ENCODE data around the gene MGME1. TPM values are rescaled to one million over a fixed set of nuclear protein-coding genes. Genes with fewer than 3 reads are reported as not detected.

The MGME1 gene
- total RNA-seq, 6 experiments from 2014 or later = 12.7 to 19.2 (median 17.9) TPM

DNA sequence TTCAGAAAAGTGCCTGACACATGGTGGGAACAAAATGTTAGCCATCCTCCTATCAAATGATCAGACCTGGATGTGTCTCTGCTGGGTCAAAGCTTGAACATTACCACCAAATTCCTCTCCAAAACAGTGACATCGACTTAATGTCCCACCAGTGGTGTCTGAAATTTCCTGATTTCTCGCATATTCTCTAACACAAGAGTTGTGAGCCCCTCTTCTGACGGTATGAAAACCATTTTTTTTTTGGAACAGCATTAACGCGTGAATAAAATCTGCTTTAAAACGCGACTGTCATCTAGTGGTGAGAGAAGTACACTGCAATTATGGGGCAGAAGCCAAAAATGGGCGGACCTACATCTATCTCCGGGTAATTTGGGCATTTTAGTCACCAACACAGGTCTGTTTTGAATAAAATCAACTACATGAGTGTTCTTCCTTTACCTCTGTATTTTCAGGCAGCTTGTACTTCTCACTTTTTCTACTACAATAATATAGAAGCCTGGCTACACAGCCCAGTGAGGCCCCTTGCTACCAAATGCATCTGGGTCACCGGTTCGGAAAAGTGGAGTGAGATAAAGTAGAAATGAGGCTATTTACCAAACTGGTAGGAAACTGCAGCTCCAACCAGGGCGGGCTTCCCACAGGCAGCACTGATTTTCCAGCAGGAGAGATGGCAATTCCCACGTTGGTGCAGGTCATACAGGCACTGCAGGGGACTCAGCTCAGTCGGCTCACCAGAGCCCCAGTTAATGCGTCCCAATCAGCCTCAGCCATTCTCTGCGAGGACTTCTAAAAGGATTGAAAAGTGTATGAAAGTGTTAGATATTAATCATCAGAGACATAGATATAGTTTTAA lies 27.4 kb downstream of the MGME1 start:
- Mint-ChIP-seq H3K9me3 (no peaks in the 10 kb centered on the region), H3K4me1 (ENCODE audit: low read depth) (peaks cover 22% of the 10 kb centered on the region), H3K4me3 (peak overlapping the region; percentile 65; the same call in 1 of the 2 replicates), H3K36me3 (ENCODE audit: low read depth) (no peaks in the 10 kb centered on the region), H3K27me3 (ENCODE audit: insufficient read depth) (peaks cover 2% of the 10 kb centered on the region), H3K27ac (no peak overlapping the region)
- peak; percentile 60 for DNase-seq
- TF ChIP-seq, protein P1, sequence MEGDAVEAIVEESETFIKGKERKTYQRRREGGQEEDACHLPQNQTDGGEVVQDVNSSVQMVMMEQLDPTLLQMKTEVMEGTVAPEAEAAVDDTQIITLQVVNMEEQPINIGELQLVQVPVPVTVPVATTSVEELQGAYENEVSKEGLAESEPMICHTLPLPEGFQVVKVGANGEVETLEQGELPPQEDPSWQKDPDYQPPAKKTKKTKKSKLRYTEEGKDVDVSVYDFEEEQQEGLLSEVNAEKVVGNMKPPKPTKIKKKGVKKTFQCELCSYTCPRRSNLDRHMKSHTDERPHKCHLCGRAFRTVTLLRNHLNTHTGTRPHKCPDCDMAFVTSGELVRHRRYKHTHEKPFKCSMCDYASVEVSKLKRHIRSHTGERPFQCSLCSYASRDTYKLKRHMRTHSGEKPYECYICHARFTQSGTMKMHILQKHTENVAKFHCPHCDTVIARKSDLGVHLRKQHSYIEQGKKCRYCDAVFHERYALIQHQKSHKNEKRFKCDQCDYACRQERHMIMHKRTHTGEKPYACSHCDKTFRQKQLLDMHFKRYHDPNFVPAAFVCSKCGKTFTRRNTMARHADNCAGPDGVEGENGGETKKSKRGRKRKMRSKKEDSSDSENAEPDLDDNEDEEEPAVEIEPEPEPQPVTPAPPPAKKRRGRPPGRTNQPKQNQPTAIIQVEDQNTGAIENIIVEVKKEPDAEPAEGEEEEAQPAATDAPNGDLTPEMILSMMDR (IDR thresholded peaks at IDR 0.05) = peak; percentile 97

DNA sequence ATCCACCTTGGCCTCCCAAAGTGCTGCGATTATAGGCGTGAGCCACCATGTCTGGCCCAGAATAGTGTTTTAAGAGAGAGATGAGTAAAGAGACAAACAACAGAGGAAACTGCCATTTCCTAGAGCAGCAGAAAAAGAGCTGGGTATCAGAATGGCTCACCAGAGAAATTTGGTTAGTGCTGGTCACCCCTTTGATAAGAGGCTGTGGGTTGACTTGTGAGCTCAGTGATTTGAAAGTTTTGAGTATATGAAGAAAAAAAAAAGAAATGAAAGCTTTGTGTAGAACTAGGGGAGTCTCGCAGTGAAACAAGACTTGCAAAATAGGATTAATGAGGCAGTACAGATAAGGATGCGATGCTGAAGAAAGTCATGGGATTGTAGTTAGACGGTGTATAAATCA lies 29.6 kb downstream of the MGME1 start:
- peaks cover 16% of the 10 kb centered on the region for H3K4me1 Mint-ChIP-seq (ENCODE audit: low read depth)
- H3K27me3 Mint-ChIP-seq (ENCODE audit: insufficient read depth) = peaks cover 2% of the 10 kb centered on the region
- no peak for DNase-seq
- no peaks in the 10 kb centered on the region for H3K9me3 Mint-ChIP-seq
- no peaks in the 10 kb centered on the region for H3K36me3 Mint-ChIP-seq (ENCODE audit: low read depth)
- H3K4me3 Mint-ChIP-seq = no peak overlapping the region
- H3K27ac Mint-ChIP-seq = no peak overlapping the region
- TF ChIP-seq, protein P1 (IDR thresholded peaks at IDR 0.05) = no peak

DNA sequence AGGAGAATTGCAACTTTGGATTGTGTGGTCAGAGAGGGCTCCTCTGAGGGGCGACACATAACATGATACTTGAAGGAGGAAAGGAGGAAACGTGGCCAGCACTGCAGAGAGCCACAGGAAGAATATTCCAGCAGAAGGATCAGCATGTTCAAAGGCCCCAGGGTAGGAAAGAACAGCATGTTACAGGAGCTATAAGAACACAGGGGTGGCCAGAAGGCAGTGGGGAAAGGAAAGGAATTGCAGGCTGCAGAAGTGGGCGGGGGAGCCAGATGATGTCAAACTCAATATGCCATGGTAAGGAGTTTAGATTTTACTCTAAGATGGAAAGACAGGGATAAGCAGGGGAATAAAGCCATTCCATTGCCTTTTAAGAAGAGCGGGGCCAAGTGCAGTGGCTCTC lies 30.7 kb downstream of the MGME1 start:
- H3K27ac Mint-ChIP-seq = no peak overlapping the region
- no peaks in the 10 kb centered on the region for H3K9me3 Mint-ChIP-seq
- no peak for DNase-seq
- no peak overlapping the region for H3K4me3 Mint-ChIP-seq
- H3K36me3 Mint-ChIP-seq (ENCODE audit: low read depth) = no peaks in the 10 kb centered on the region
- peaks cover 16% of the 10 kb centered on the region for H3K4me1 Mint-ChIP-seq (ENCODE audit: low read depth)
- TF ChIP-seq, protein P1 (IDR thresholded peaks at IDR 0.05) = no peak
- H3K27me3 Mint-ChIP-seq (ENCODE audit: insufficient read depth) = peaks cover 2% of the 10 kb centered on the region

DNA sequence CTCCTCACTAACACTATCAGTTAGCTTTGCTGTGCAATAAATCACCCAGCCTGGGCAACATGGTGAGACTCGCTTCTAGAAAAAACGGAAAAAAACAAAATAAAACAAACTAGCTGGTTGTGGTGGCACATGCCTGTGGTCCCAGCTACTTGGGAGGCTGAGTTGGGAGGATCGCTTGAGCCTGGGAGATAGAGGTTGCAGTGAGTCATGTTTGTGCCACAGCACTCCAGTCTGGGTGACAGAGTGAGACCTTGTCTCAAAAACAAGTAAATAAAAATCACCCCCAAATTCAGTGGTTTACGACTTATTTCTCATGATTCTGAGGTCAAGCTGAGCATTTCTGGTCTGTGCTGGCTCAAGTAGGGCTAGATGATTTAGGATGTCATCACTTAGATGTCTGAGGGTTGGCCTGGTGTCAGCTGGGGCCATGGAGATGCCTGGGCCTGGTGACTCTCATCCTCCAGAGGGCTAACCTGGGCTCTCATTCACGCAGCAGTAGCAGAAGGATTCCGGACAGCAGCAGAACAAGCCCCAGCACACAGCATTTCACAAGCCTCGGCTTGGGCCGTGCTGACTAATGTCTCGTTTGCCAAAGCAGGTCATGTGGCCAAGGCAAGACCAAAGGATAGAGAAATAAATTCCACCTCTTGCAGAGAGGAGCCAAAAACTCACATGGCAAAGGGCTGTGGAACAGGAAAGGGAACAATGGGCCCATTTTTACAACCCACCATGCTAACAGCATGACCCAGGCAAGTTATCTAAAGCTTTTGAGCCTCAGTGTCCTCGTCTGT lies 32.5 kb downstream of the MGME1 start:
- H3K4me1 Mint-ChIP-seq (ENCODE audit: low read depth) = peaks cover 10% of the 10 kb centered on the region
- TF ChIP-seq, protein P1 (IDR thresholded peaks at IDR 0.05) = no peak
- no peak overlapping the region for H3K4me3 Mint-ChIP-seq
- H3K9me3 Mint-ChIP-seq = no peaks in the 10 kb centered on the region
- DNase-seq = peak; percentile 12
- H3K36me3 Mint-ChIP-seq (ENCODE audit: low read depth) = no peaks in the 10 kb centered on the region
- no peak overlapping the region for H3K27ac Mint-ChIP-seq
- H3K27me3 Mint-ChIP-seq (ENCODE audit: insufficient read depth) = peaks cover 2% of the 10 kb centered on the region

DNA sequence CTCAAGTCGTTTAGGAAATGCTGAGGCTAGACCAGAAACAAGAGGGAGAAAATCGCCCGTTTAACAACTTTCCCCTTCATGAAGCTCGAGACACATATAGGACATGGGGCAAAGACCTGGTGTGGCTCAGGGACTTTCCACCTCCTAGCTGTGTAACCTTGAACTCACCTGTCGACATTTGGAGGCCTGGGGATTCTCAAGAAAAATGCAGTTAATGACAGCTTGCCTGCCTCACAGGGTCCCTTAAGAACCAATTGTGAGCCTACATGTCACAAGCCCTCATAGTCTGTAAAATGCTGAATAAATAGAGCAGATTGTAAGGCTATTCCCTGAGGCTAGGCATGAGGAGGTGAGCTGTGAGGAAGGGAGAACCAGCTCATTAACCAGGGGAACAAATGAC lies 35.1 kb downstream of the MGME1 start:
- Mint-ChIP-seq H3K27ac (no peak overlapping the region), H3K9me3 (no peaks in the 10 kb centered on the region), H3K4me3 (no peak overlapping the region), H3K36me3 (ENCODE audit: low read depth) (no peaks in the 10 kb centered on the region), H3K4me1 (ENCODE audit: low read depth) (peaks cover 8% of the 10 kb centered on the region; the same call in 1 of the 2 replicates), H3K27me3 (ENCODE audit: insufficient read depth) (no peaks in the 10 kb centered on the region; the same call in none of the 2 replicates)
- no peak for DNase-seq
- TF ChIP-seq, protein P1 (IDR thresholded peaks at IDR 0.05) = no peak

Measured in HFFc6 (cell line).